HCT116 (cell line): Measurements from ENCODE around the gene CDH23. TPM values are rescaled to one million over a fixed set of nuclear protein-coding genes. Genes with fewer than 3 reads are reported as not detected.
A peak's percentile ranks its signal among the peaks of the same experiment; 100 is the strongest.

Experiments used
- ATAC-seq: fragments of 200-7000 bp; cut with Tn5 transposase; 2 replicates; pipeline ENCODE4 v1.9.1; 2020; ENCODE audit warnings: mild to moderate bottlenecking, moderate library complexity
- BruUV-seq: library from RNA; stranded (reverse); fragments of 400-500 nt; replicated peaks from 2 replicates; lab custom pipeline; 2021; lab: Mats Ljungman, UMichigan
- CTCF ChIA-PET: fragments of 300-600 bp; sonication (Branson Sonifier 250); formaldehyde crosslinking; loops from one replicate; lab custom pipeline; 2021; ENCODE audit warnings: antibody characterized with exemption; lab: Charles Lee
- POLR2A ChIA-PET: fragments of 300-600, 350-600 bp; sonication (Branson Sonifier 250); formaldehyde crosslinking; loops from one replicate; lab custom pipeline; 2021; ENCODE audit warnings: antibody characterized with exemption; lab: Charles Lee
- RAD21 ChIA-PET, 2 experiments: fragments of 300-600 bp; sonication (Branson Sonifier 250); formaldehyde crosslinking; loops; one replicate each; lab custom pipeline; 2023; ENCODE audit warnings: low total read pairs in 2 of 2; ENCODE audit not compliant: uncharacterized antibody in 2 of 2, unreplicated experiment in 2 of 2, low non-redundant PET in 1 of 2; lab: Charles Lee
- DNase-seq: peaks from one replicate; pipeline ENCODE4 v3.0.0-alpha.2; 2010; ENCODE audit warnings: low read depth, low spot score
- H2AFZ ChIP-seq: fragments of 200-600 bp; shearing (Covaris generic), sonication (generic); 2 replicates; pipeline ENCODE4 v1.6.1; 2017; ENCODE audit warnings: low read depth, mixed run types, mixed read lengths, antibody characterized with exemption, low read length; ENCODE audit not compliant: poor library complexity, severe bottlenecking
- H3K27ac ChIP-seq: 2 replicates; pipeline ENCODE4 v1.5.1; 2012; ENCODE audit warnings: low read depth, low read length
- H3K27me3 ChIP-seq: fragments of 200-600 bp; sonication (generic); 2 replicates; pipeline ENCODE4 v1.6.1; 2016; ENCODE audit warnings: mixed run types, low read length, mixed read lengths; ENCODE audit not compliant: insufficient read depth
- H3K36me3 ChIP-seq, 2 experiments: fragments of 200-500 bp in 1 of 2; fragments of 200-600 bp in 1 of 2; sonication (Bioruptor generic) in 1 of 2; sonication (generic) in 1 of 2; 2 replicates each; pipeline versions ENCODE4 v1.5.1 to v1.6.1; 2014 to 2016; ENCODE audit warnings: low read length in 2 of 2, inconsistent platforms in 1 of 2, mixed read lengths in 1 of 2, mixed run types in 1 of 2; ENCODE audit not compliant: insufficient read depth in 2 of 2, control insufficient read depth in 1 of 2
- H3K4me1 ChIP-seq, 2 experiments: fragments of 200-600 bp in 1 of 2; sonication (generic) in 1 of 2; 2 replicates each; pipeline versions ENCODE4 v1.5.1 to v1.6.1; 2012 to 2017; ENCODE audit warnings: low read length in 2 of 2, inconsistent platforms in 1 of 2, mild to moderate bottlenecking in 1 of 2, mixed read lengths in 1 of 2, mixed run types in 1 of 2, moderate library complexity in 1 of 2; ENCODE audit not compliant: insufficient read depth in 2 of 2, control insufficient read depth in 1 of 2
- H3K4me2 ChIP-seq: fragments of 200-600 bp; sonication (generic); 2 replicates; pipeline ENCODE4 v1.6.1; 2017; ENCODE audit warnings: mixed run types, low read length, mixed read lengths
- H3K4me3 ChIP-seq, 2 experiments: fragments of 200-600 bp in 1 of 2; sonication (generic) in 1 of 2; replicated peaks in 1 of 2; 2 replicates each; pipeline ENCODE4 v1.5.1; 2011 to 2016; ENCODE audit warnings: low read length in 2 of 2, control low read depth in 1 of 2, low read depth in 1 of 2, mild to moderate bottlenecking in 1 of 2, mixed read lengths in 1 of 2, mixed run types in 1 of 2
- H3K79me2 ChIP-seq: fragments of 200-600 bp; sonication (generic); 2 replicates; pipeline ENCODE4 v1.6.1; 2017; ENCODE audit warnings: mild to moderate bottlenecking, mixed run types, low read length, moderate library complexity, mixed read lengths; ENCODE audit not compliant: insufficient read depth
- H3K9ac ChIP-seq: fragments of 200-600 bp; sonication (generic); 2 replicates; pipeline ENCODE4 v1.6.1; 2016; ENCODE audit warnings: low read length, mixed read lengths
- H3K9me2 ChIP-seq: fragments of 200-600 bp; sonication (generic), shearing (Covaris generic); 2 replicates; pipeline ENCODE4 v1.6.1; 2017; ENCODE audit warnings: mixed run types, mild to moderate bottlenecking, moderate library complexity; ENCODE audit not compliant: insufficient read depth
- H3K9me3 ChIP-seq, 2 experiments: fragments of 200-500 bp in 1 of 2; fragments of 200-600 bp in 1 of 2; sonication (Bioruptor generic) in 1 of 2; sonication (generic) in 1 of 2; 2 replicates each; pipeline ENCODE4 v1.6.1; 2014 to 2017; ENCODE audit warnings: low read length in 2 of 2, mixed read lengths in 2 of 2, inconsistent platforms in 1 of 2, low read depth in 1 of 2, mild to moderate bottlenecking in 1 of 2, mixed run types in 1 of 2, moderate library complexity in 1 of 2; ENCODE audit not compliant: control insufficient read depth in 1 of 2, insufficient read depth in 1 of 2
- H4K20me1 ChIP-seq: fragments of 200-600 bp; sonication (generic), shearing (Covaris generic); 2 replicates; pipeline ENCODE4 v1.6.1; 2017; ENCODE audit warnings: mixed run types, mild to moderate bottlenecking, moderate library complexity; ENCODE audit not compliant: insufficient read depth
- CEBPB ChIP-seq: IDR thresholded peaks from 2 replicates; pipeline ENCODE4 v1.6.1; 2012; ENCODE audit warnings: low read depth
- EGR1 ChIP-seq: IDR thresholded peaks from 2 replicates; pipeline ENCODE4 v1.6.1; 2012; ENCODE audit warnings: low read depth
- ELF1 ChIP-seq: IDR thresholded peaks from 2 replicates; pipeline ENCODE4 v1.6.1; 2012; ENCODE audit warnings: low read depth, borderline replicate concordance
- EZH2 ChIP-seq: fragments of 200-600 bp; sonication (generic); IDR thresholded peaks from 2 replicates; pipeline ENCODE4 v1.6.1; 2017; ENCODE audit warnings: antibody characterized with exemption, mixed run types
- JUND ChIP-seq: IDR thresholded peaks from 2 replicates; pipeline ENCODE4 v1.6.1; 2012
- POLR2A ChIP-seq: IDR thresholded peaks from 2 replicates; pipeline ENCODE4 v1.7.0; 2011; ENCODE audit warnings: borderline replicate concordance; ENCODE audit not compliant: insufficient read depth, insufficient read length; ENCODE audit errors: extremely low read depth
- RAD21 ChIP-seq: IDR thresholded peaks from 2 replicates; pipeline ENCODE4 v1.6.1; 2012; ENCODE audit warnings: low read depth, mild to moderate bottlenecking
- SIN3A ChIP-seq: IDR thresholded peaks from 2 replicates; pipeline ENCODE4 v1.6.1; 2012; ENCODE audit warnings: low read depth
- TCF7L2 ChIP-seq: IDR thresholded peaks from 2 replicates; pipeline ENCODE4 v1.7.0; 2011; ENCODE audit warnings: borderline replicate concordance, inconsistent platforms; ENCODE audit not compliant: insufficient read depth, insufficient read length; ENCODE audit errors: extremely low read depth
- YY1 ChIP-seq: IDR thresholded peaks from 2 replicates; pipeline ENCODE4 v1.6.1; 2011; ENCODE audit warnings: low read length, low read depth, moderate library complexity, mild to moderate bottlenecking; ENCODE audit not compliant: insufficient replicate concordance; ENCODE audit errors: extremely low read depth
- ZFX ChIP-seq: fragments of 450-650 bp; IDR thresholded peaks from 2 replicates; pipeline ENCODE4 v1.6.1; 2017
- ZNF274 ChIP-seq: fragments of 200-500 bp; sonication (Bioruptor generic); IDR thresholded peaks from 2 replicates; pipeline ENCODE4 v1.6.1; 2014; ENCODE audit warnings: mild to moderate bottlenecking, low read depth, low read length, inconsistent platforms
- intact Hi-C: fragments of 100-400 bp; cut with micrococcal nuclease; formaldehyde crosslinking; loops from 2 replicates; pipeline ENCODE4 v1.10.0; 2022
- total RNA-seq: library from RNA; stranded (reverse); gene quantifications from one replicate; pipeline ENCODE4 v1.2.1, GENCODE V29; 2021; ENCODE audit not compliant: unreplicated experiment
- TF ChIP-seq, protein P1 (sequence below): IDR thresholded peaks from 2 replicates; pipeline ENCODE4 v1.6.1; 2012; ENCODE audit warnings: low read depth
- TF ChIP-seq, protein P2 (sequence below), 3 experiments: fragments of 200-600 bp in 1 of 3; sonication (generic) in 1 of 3; IDR thresholded peaks in 2 of 3; conservative IDR thresholded peaks in 1 of 3; 2 replicates each; pipeline ENCODE4 v1.5.1; 2012 to 2017; ENCODE audit warnings: low read depth in 2 of 3, low read length in 2 of 3, antibody characterized with exemption in 1 of 3, borderline replicate concordance in 1 of 3, control low read depth in 1 of 3, mild to moderate bottlenecking in 1 of 3, mixed read lengths in 1 of 3, mixed run types in 1 of 3, moderate library complexity in 1 of 3; ENCODE audit not compliant: insufficient read depth in 1 of 3

CDH23 gene
- total RNA-seq, 1 experiment from 2014 or later, result not detected

DNA sequence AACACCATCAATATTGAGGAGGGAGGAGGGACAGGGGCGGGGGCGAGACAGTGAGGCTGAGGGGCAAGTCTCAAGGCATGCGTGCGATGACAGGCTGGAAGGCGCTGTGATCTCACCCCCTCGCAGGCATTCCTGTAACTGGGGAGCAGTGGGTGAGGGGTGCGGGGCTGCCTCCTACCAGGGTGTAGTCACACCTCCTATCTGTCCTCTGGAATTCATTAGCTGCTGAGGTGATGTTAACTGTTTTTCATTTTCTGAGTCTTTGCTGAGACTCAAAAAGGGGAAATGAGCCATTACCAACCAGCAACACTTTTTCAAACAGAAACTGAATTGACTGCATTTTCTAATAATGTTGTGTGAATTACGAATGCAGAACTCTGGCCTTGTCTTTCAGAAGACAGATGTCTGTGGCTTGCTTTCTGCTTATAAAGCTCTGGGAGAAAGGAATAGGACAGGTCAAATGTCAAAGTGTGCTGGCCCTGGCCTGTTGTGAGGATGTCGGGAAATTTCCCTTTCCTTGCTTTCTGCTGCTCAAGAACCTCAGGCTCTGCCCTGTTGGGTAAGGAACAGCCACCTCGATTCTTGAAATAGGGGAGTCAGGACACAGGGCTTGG lies 23.7 kb upstream of the CDH23 start:
- H3K36me3 ChIP-seq, result no peaks in the 10 kb centered on the region
- no peaks in the 10 kb centered on the region for H3K27me3 ChIP-seq
- ATAC-seq (peak; percentile 28), DNase-seq (no peak)
- CTCF ChIA-PET, result interaction anchor here (3.0 kb wide), 1 partner anchor 53 kb away, joined by 11 read pairs; the partner anchor contains the start of gene SLC29A3
- no peak overlapping the region for H3K27ac ChIP-seq
- RAD21 ChIA-PET, result no interaction called here
- no TSS peak for BruUV-seq
- POLR2A ChIA-PET, result no interaction called here
- no peaks in the 10 kb centered on the region for H3K79me2 ChIP-seq
- no peaks in the 10 kb centered on the region for H4K20me1 ChIP-seq
- no peak overlapping the region for H2AFZ ChIP-seq
- TF ChIP-seq ZFX, result no peak
- no peak for TF ChIP-seq SIN3A
- TF ChIP-seq EGR1, result no peak
- no peak for TF ChIP-seq POLR2A
- no peak for TF ChIP-seq YY1
- TF ChIP-seq, protein P1, sequence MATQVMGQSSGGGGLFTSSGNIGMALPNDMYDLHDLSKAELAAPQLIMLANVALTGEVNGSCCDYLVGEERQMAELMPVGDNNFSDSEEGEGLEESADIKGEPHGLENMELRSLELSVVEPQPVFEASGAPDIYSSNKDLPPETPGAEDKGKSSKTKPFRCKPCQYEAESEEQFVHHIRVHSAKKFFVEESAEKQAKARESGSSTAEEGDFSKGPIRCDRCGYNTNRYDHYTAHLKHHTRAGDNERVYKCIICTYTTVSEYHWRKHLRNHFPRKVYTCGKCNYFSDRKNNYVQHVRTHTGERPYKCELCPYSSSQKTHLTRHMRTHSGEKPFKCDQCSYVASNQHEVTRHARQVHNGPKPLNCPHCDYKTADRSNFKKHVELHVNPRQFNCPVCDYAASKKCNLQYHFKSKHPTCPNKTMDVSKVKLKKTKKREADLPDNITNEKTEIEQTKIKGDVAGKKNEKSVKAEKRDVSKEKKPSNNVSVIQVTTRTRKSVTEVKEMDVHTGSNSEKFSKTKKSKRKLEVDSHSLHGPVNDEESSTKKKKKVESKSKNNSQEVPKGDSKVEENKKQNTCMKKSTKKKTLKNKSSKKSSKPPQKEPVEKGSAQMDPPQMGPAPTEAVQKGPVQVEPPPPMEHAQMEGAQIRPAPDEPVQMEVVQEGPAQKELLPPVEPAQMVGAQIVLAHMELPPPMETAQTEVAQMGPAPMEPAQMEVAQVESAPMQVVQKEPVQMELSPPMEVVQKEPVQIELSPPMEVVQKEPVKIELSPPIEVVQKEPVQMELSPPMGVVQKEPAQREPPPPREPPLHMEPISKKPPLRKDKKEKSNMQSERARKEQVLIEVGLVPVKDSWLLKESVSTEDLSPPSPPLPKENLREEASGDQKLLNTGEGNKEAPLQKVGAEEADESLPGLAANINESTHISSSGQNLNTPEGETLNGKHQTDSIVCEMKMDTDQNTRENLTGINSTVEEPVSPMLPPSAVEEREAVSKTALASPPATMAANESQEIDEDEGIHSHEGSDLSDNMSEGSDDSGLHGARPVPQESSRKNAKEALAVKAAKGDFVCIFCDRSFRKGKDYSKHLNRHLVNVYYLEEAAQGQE, result no peak
- no peak for TF ChIP-seq CEBPB
- TF ChIP-seq EZH2, result no peak
- TF ChIP-seq TCF7L2, result no peak
- TF ChIP-seq ZNF274, result no peak
- peak; percentile 37 for TF ChIP-seq RAD21
- TF ChIP-seq, protein P2, sequence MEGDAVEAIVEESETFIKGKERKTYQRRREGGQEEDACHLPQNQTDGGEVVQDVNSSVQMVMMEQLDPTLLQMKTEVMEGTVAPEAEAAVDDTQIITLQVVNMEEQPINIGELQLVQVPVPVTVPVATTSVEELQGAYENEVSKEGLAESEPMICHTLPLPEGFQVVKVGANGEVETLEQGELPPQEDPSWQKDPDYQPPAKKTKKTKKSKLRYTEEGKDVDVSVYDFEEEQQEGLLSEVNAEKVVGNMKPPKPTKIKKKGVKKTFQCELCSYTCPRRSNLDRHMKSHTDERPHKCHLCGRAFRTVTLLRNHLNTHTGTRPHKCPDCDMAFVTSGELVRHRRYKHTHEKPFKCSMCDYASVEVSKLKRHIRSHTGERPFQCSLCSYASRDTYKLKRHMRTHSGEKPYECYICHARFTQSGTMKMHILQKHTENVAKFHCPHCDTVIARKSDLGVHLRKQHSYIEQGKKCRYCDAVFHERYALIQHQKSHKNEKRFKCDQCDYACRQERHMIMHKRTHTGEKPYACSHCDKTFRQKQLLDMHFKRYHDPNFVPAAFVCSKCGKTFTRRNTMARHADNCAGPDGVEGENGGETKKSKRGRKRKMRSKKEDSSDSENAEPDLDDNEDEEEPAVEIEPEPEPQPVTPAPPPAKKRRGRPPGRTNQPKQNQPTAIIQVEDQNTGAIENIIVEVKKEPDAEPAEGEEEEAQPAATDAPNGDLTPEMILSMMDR (IDR thresholded peaks at IDR 0.05 in 2 of 3, conservative IDR thresholded peaks at IDR 0.05 in 1 of 3; ENCODE audit: borderline replicate concordance in 1 of 3, insufficient read depth in 1 of 3, low read depth in 2 of 3, low read length in 2 of 3), result peak in 2 of 3 experiments; percentile 26 to 32; a peak in 2 of 6 replicates
- TF ChIP-seq ELF1, result no peak
- TF ChIP-seq JUND, result no peak
- peaks cover 8 to 17% of the 10 kb centered on the region in 2 experiments; a peak in 3 of 4 replicates for H3K4me1 ChIP-seq
- H3K4me2 ChIP-seq, result no peak overlapping the region
- no peak overlapping the region for H3K4me3 ChIP-seq
- no peaks in the 10 kb centered on the region for H3K9me2 ChIP-seq
- intact Hi-C loops, result no loop called here
- no peak overlapping the region for H3K9ac ChIP-seq
- no peaks in the 10 kb centered on the region for H3K9me3 ChIP-seq
